ENCODE measurements around the gene FCAR. TPM values are rescaled to one million over a fixed set of nuclear protein-coding genes. Genes with fewer than 3 reads are reported as not detected.
"Not testable (repeated sequence)": the region's sequence is repeated elsewhere in the genome, so short reads cannot be mapped to it uniquely, and the experiment has no call there.

FCAR gene
- total and polyA plus RNA-seq, 2 donors (not counting 1 experiment from before 2014, with no cell fraction given), result 1.9 TPM; not detected in 1

GRCh38 chr19:54828064-54828463 is 46.0 kb upstream of the FCAR start:
- H3K4me1 Mint-ChIP-seq; H3K4me1 ChIP-seq (ENCODE audit: control insufficient read depth in 2 of 2, insufficient read depth in 2 of 2, low read length in 2 of 2); POLR2A ChIA-PET; intact Hi-C loops (cut with micrococcal nuclease); H3K27me3 ChIP-seq (replicated peaks in 1 of 4; ENCODE audit: control extremely low read depth in 1 of 4, control insufficient read depth in 3 of 4, insufficient read depth in 4 of 4, low read length in 3 of 4); H3K9ac ChIP-seq (ENCODE audit: low read length); H3K36me3 ChIP-seq (replicated peaks in 1 of 2; ENCODE audit: control extremely low read depth in 1 of 2, control insufficient read depth in 1 of 2, extremely low read depth in 1 of 2, insufficient read depth in 2 of 2, low read length in 1 of 2); H3K27ac ChIP-seq (ENCODE audit: low read length in 2 of 2); H3K27ac Mint-ChIP-seq; H2AFZ ChIP-seq (ENCODE audit: insufficient read depth, low read depth, low read length, poor library complexity, severe bottlenecking); H3K79me2 ChIP-seq (ENCODE audit: control insufficient read depth, insufficient read depth, low read length); H4K20me1 ChIP-seq (ENCODE audit: control insufficient read depth, insufficient read depth, low read length, poor library complexity, severe bottlenecking); H3K4me3 ChIP-seq (ENCODE audit: control extremely low read depth in 1 of 5, extremely low read depth in 1 of 5, insufficient read depth in 1 of 5, low read depth in 2 of 5, low read length in 4 of 5); ATAC-seq (ENCODE audit: low read depth); H3K9me3 ChIP-seq (ENCODE audit: control extremely low read depth in 1 of 3, control insufficient read depth in 2 of 3, insufficient read depth in 1 of 3, low read length in 2 of 3); H3K4me2 ChIP-seq (replicated peaks; ENCODE audit: low read depth, low read length, poor library complexity, severe bottlenecking); H3K4me3 Mint-ChIP-seq; CTCF ChIA-PET; DNase-seq; H3K9me3 Mint-ChIP-seq (ENCODE audit: insufficient read depth): not testable (repeated sequence)
- WGBS (ENCODE audit: insufficient coverage), result 100% methylated on average over 1 of the region's 8 CpGs
- peaks cover 14% of the 10 kb centered on the region for H3K27me3 Mint-ChIP-seq

GRCh38 chr19:54832496-54832895 is 41.5 kb upstream of the FCAR start, which contains the start of gene KIR2DS4:
TSS of gene KIR2DS4 (plus strand) at chr19:54832676.
- H3K4me1 ChIP-seq (ENCODE audit: control insufficient read depth in 2 of 2, insufficient read depth in 2 of 2, low read length in 2 of 2); POLR2A ChIA-PET; H3K9me3 ChIP-seq (ENCODE audit: control extremely low read depth in 1 of 3, control insufficient read depth in 2 of 3, insufficient read depth in 1 of 3, low read length in 2 of 3); H3K79me2 ChIP-seq (ENCODE audit: control insufficient read depth, insufficient read depth, low read length); H3K4me1 Mint-ChIP-seq; H3K27me3 Mint-ChIP-seq; DNase-seq; H3K4me3 ChIP-seq (ENCODE audit: control extremely low read depth in 1 of 5, extremely low read depth in 1 of 5, insufficient read depth in 1 of 5, low read depth in 2 of 5, low read length in 4 of 5); H2AFZ ChIP-seq (ENCODE audit: insufficient read depth, low read depth, low read length, poor library complexity, severe bottlenecking); H3K9me3 Mint-ChIP-seq (ENCODE audit: insufficient read depth); H3K27ac Mint-ChIP-seq; ATAC-seq (ENCODE audit: low read depth); intact Hi-C loops (cut with micrococcal nuclease); H3K9ac ChIP-seq (ENCODE audit: low read length); H3K36me3 ChIP-seq (replicated peaks in 1 of 2; ENCODE audit: control extremely low read depth in 1 of 2, control insufficient read depth in 1 of 2, extremely low read depth in 1 of 2, insufficient read depth in 2 of 2, low read length in 1 of 2); H3K27ac ChIP-seq (ENCODE audit: low read length in 2 of 2); H3K27me3 ChIP-seq (replicated peaks in 1 of 4; ENCODE audit: control extremely low read depth in 1 of 4, control insufficient read depth in 3 of 4, insufficient read depth in 4 of 4, low read length in 3 of 4); H4K20me1 ChIP-seq (ENCODE audit: control insufficient read depth, insufficient read depth, low read length, poor library complexity, severe bottlenecking); CTCF ChIA-PET; H3K4me3 Mint-ChIP-seq; H3K4me2 ChIP-seq (replicated peaks; ENCODE audit: low read depth, low read length, poor library complexity, severe bottlenecking): not testable (repeated sequence)
- WGBS (ENCODE audit: insufficient coverage), result 89% methylated on average over 9 of the region's 14 CpGs

GRCh38 chr19:54835126-54835525 is 38.9 kb upstream of the FCAR start:
- H3K36me3 ChIP-seq (replicated peaks in 1 of 2; ENCODE audit: control extremely low read depth in 1 of 2, control insufficient read depth in 1 of 2, extremely low read depth in 1 of 2, insufficient read depth in 2 of 2, low read length in 1 of 2); H3K27ac Mint-ChIP-seq; H3K79me2 ChIP-seq (ENCODE audit: control insufficient read depth, insufficient read depth, low read length); H3K4me2 ChIP-seq (replicated peaks; ENCODE audit: low read depth, low read length, poor library complexity, severe bottlenecking); POLR2A ChIA-PET; H3K4me1 Mint-ChIP-seq; H3K9me3 ChIP-seq (ENCODE audit: control extremely low read depth in 1 of 3, control insufficient read depth in 2 of 3, insufficient read depth in 1 of 3, low read length in 2 of 3); H2AFZ ChIP-seq (ENCODE audit: insufficient read depth, low read depth, low read length, poor library complexity, severe bottlenecking); H3K4me3 Mint-ChIP-seq; H3K9me3 Mint-ChIP-seq (ENCODE audit: insufficient read depth); intact Hi-C loops (cut with micrococcal nuclease); CTCF ChIA-PET; H3K4me1 ChIP-seq (ENCODE audit: control insufficient read depth in 2 of 2, insufficient read depth in 2 of 2, low read length in 2 of 2); ATAC-seq (ENCODE audit: low read depth); DNase-seq; H3K4me3 ChIP-seq (ENCODE audit: control extremely low read depth in 1 of 5, extremely low read depth in 1 of 5, insufficient read depth in 1 of 5, low read depth in 2 of 5, low read length in 4 of 5); H3K27me3 ChIP-seq (replicated peaks in 1 of 4; ENCODE audit: control extremely low read depth in 1 of 4, control insufficient read depth in 3 of 4, insufficient read depth in 4 of 4, low read length in 3 of 4); H4K20me1 ChIP-seq (ENCODE audit: control insufficient read depth, insufficient read depth, low read length, poor library complexity, severe bottlenecking); H3K9ac ChIP-seq (ENCODE audit: low read length); H3K27me3 Mint-ChIP-seq; H3K27ac ChIP-seq (ENCODE audit: low read length in 2 of 2): not testable (repeated sequence)
- whole genome bisulfite sequencing (ENCODE audit: insufficient coverage), result no CpG with 5 or more reads among the region's 5 CpGs

GRCh38 chr19:54837522-54837921 is 36.5 kb upstream of the FCAR start:
- H3K36me3 ChIP-seq (replicated peaks in 1 of 2; ENCODE audit: control extremely low read depth in 1 of 2, control insufficient read depth in 1 of 2, extremely low read depth in 1 of 2, insufficient read depth in 2 of 2, low read length in 1 of 2); H3K27me3 ChIP-seq (replicated peaks in 1 of 4; ENCODE audit: control extremely low read depth in 1 of 4, control insufficient read depth in 3 of 4, insufficient read depth in 4 of 4, low read length in 3 of 4); H3K9ac ChIP-seq (ENCODE audit: low read length); H3K4me3 Mint-ChIP-seq; H3K27me3 Mint-ChIP-seq; DNase-seq; H3K4me2 ChIP-seq (replicated peaks; ENCODE audit: low read depth, low read length, poor library complexity, severe bottlenecking); H3K4me1 ChIP-seq (ENCODE audit: control insufficient read depth in 2 of 2, insufficient read depth in 2 of 2, low read length in 2 of 2); ATAC-seq (ENCODE audit: low read depth); H3K9me3 ChIP-seq (ENCODE audit: control extremely low read depth in 1 of 3, control insufficient read depth in 2 of 3, insufficient read depth in 1 of 3, low read length in 2 of 3); H3K79me2 ChIP-seq (ENCODE audit: control insufficient read depth, insufficient read depth, low read length); H3K4me3 ChIP-seq (ENCODE audit: control extremely low read depth in 1 of 5, extremely low read depth in 1 of 5, insufficient read depth in 1 of 5, low read depth in 2 of 5, low read length in 4 of 5); CTCF ChIA-PET; H4K20me1 ChIP-seq (ENCODE audit: control insufficient read depth, insufficient read depth, low read length, poor library complexity, severe bottlenecking); intact Hi-C loops (cut with micrococcal nuclease); H3K9me3 Mint-ChIP-seq (ENCODE audit: insufficient read depth); H3K4me1 Mint-ChIP-seq; POLR2A ChIA-PET; H3K27ac ChIP-seq (ENCODE audit: low read length in 2 of 2); H2AFZ ChIP-seq (ENCODE audit: insufficient read depth, low read depth, low read length, poor library complexity, severe bottlenecking); H3K27ac Mint-ChIP-seq: not testable (repeated sequence)
- WGBS (ENCODE audit: insufficient coverage), result no CpG with 5 or more reads among the region's 2 CpGs
